HG02623 (cell line): ENCODE measurements around the gene VKORC1.

ENCODE experiments used
- ATAC-seq: cut with Tn5 transposase; IDR thresholded peaks from one replicate; pipeline ENCODE4 v1.9.1; 2021; ENCODE audit warnings: moderate library complexity; ENCODE audit not compliant: unreplicated experiment

Gene VKORC1

GRCh38 chr16:31067342-31067741 lies 27.3 kb downstream of the VKORC1 start:
- ATAC-seq: no peak

- no peak for ATAC-seq
Observed at GRCh38 chr16:31064882-31065461, 29.6 kb downstream of the VKORC1 start.

- no peak for ATAC-seq
Observed at GRCh38 chr16:31063843-31064611, 30.6 kb downstream of the VKORC1 start.

- no peak for ATAC-seq
Observed at GRCh38 chr16:31063495-31063842, 31.1 kb downstream of the VKORC1 start.

- ATAC-seq: no peak
Observed at GRCh38 chr16:31061813-31062440, 32.7 kb downstream of the VKORC1 start.

- ATAC-seq: no peak
Observed at GRCh38 chr16:31061126-31061812, 33.3 kb downstream of the VKORC1 start.

GRCh38 chr16:31055613-31056012 lies 39.0 kb downstream of the VKORC1 start:
- no peak for ATAC-seq

GRCh38 chr16:31052114-31052513 lies 42.5 kb downstream of the VKORC1 start:
- no peak for ATAC-seq

GRCh38 chr16:31050280-31051030 lies 44.1 kb downstream of the VKORC1 start:
- ATAC-seq: no peak

- no peak for ATAC-seq
Observed at GRCh38 chr16:31043898-31044481, 50.6 kb downstream of the VKORC1 start.

- ATAC-seq: no peak
Observed at GRCh38 chr16:31043352-31043751, 51.2 kb downstream of the VKORC1 start.

GRCh38 chr16:31042866-31043265 lies 51.7 kb downstream of the VKORC1 start:
- no peak for ATAC-seq
